Measurements from ENCODE around the gene CT47C1. TPM values are rescaled to one million over a fixed set of nuclear protein-coding genes. Genes with fewer than 3 reads are reported as not detected.

The CT47C1 gene
- total and polyA plus RNA-seq, 2 of the 13 experiments (the other 11 are each of a cell fraction or from before 2014, with no cell fraction given): not detected

- in situ Hi-C loops (cut with HindIII; ENCODE audit: extremely low pct_ligation_motif_present, low pct_unique_long_range_greater_than_20kb) (no loop called here), intact Hi-C loops (cut with micrococcal nuclease; ENCODE audit: unreplicated experiment) (no loop called here)
- no peaks in the 10 kb centered on the region for H4K20me1 ChIP-seq (ENCODE audit: insufficient read depth, low read length)
- no peak overlapping the region for H3K27ac ChIP-seq (ENCODE audit: extremely low read length, insufficient read depth, low read length)
- ChIA-PET POLR2A (no interaction called here), CTCF (ENCODE audit: low intra/inter-chr PET ratio, low total read pairs) (no interaction called here)
- no peak overlapping the region for H2AFZ ChIP-seq (ENCODE audit: low read length)
- no peaks in the 10 kb centered on the region for H3K79me2 ChIP-seq (ENCODE audit: insufficient read depth, low read length)
- no peak overlapping the region for H3K4me3 ChIP-seq (replicated peaks in 1 of 3; ENCODE audit: insufficient read depth in 1 of 3, low read depth in 2 of 3, low read length in 3 of 3)
- peak overlapping the region; percentile 3; the same call in 1 of the 2 replicates for H3K4me2 ChIP-seq (ENCODE audit: low read depth, low read length)
- TF ChIP-seq MAFK (conservative IDR thresholded peaks at IDR 0.05 in 1 of 2, IDR thresholded peaks at IDR 0.05 in 1 of 2; ENCODE audit: low read length in 2 of 2): 0 out of 4 replicates have a peak, but pooled peaks of 1 of the 2 experiments have one; percentile 8
- TF ChIP-seq, protein P1, sequence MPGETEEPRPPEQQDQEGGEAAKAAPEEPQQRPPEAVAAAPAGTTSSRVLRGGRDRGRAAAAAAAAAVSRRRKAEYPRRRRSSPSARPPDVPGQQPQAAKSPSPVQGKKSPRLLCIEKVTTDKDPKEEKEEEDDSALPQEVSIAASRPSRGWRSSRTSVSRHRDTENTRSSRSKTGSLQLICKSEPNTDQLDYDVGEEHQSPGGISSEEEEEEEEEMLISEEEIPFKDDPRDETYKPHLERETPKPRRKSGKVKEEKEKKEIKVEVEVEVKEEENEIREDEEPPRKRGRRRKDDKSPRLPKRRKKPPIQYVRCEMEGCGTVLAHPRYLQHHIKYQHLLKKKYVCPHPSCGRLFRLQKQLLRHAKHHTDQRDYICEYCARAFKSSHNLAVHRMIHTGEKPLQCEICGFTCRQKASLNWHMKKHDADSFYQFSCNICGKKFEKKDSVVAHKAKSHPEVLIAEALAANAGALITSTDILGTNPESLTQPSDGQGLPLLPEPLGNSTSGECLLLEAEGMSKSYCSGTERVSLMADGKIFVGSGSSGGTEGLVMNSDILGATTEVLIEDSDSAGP (CRISPR knock-in tag; IDR thresholded peaks at IDR 0.05; ENCODE audit: borderline replicate concordance): no peak
- ATAC-seq (peak; percentile 70), DNase-seq (ENCODE audit: low spot score) (no peak), FAIRE-seq (no peak)
- H3K4me1 ChIP-seq (ENCODE audit: insufficient read depth, low read length): peaks cover 22% of the 10 kb centered on the region
- BruUV-seq (replicated peaks): no TSS peak
- no peaks in the 10 kb centered on the region for H3K27me3 ChIP-seq (ENCODE audit: control insufficient read depth in 1 of 2, insufficient read depth in 2 of 2, low read length in 2 of 2)
- no peak overlapping the region for H3K9ac ChIP-seq (ENCODE audit: insufficient read depth, low read depth, low read length)
- WGBS (ENCODE audit: low lambda C conversion rate): 39% methylated on average over 3 of the region's 4 CpGs
- H3K36me3 ChIP-seq (replicated peaks in 1 of 2; ENCODE audit: control insufficient read depth in 1 of 2, insufficient read depth in 2 of 2, low read length in 2 of 2): no peaks in the 10 kb centered on the region
- H3K9me3 ChIP-seq (ENCODE audit: low read length): no peaks in the 10 kb centered on the region
Measured at GRCh38 chrX:119036107-119037029, 36.4 kb upstream of the CT47C1 start.

- ATAC-seq: no peak
- no peak overlapping the region for H2AFZ ChIP-seq (ENCODE audit: low read length)
- H3K36me3 ChIP-seq (replicated peaks in 1 of 2; ENCODE audit: control insufficient read depth in 1 of 2, insufficient read depth in 2 of 2, low read length in 2 of 2): no peaks in the 10 kb centered on the region
- no TSS peak for BruUV-seq (replicated peaks)
- 54% methylated on average over 5 of the region's 6 CpGs for WGBS (ENCODE audit: low lambda C conversion rate)
- no peaks in the 10 kb centered on the region for H4K20me1 ChIP-seq (ENCODE audit: insufficient read depth, low read length)
- H3K4me2 ChIP-seq (ENCODE audit: low read depth, low read length): no peak overlapping the region
- CTCF ChIA-PET (ENCODE audit: low intra/inter-chr PET ratio, low total read pairs): no interaction called here
- POLR2A ChIA-PET: no interaction called here
- no peak overlapping the region for H3K4me3 ChIP-seq (replicated peaks in 1 of 3; ENCODE audit: insufficient read depth in 1 of 3, low read depth in 2 of 3, low read length in 3 of 3)
- in situ Hi-C loops (cut with HindIII; ENCODE audit: extremely low pct_ligation_motif_present, low pct_unique_long_range_greater_than_20kb): no loop called here
- intact Hi-C loops (cut with micrococcal nuclease; ENCODE audit: unreplicated experiment): no loop called here
- DNase-seq (ENCODE audit: low spot score): no peak
- peaks cover 30% of the 10 kb centered on the region for H3K4me1 ChIP-seq (ENCODE audit: insufficient read depth, low read length)
- FAIRE-seq: no peak
- H3K27ac ChIP-seq (ENCODE audit: extremely low read length, insufficient read depth, low read length): no peak overlapping the region
- H3K9me3 ChIP-seq (ENCODE audit: low read length): no peaks in the 10 kb centered on the region
- H3K79me2 ChIP-seq (ENCODE audit: insufficient read depth, low read length): no peaks in the 10 kb centered on the region
- H3K9ac ChIP-seq (ENCODE audit: insufficient read depth, low read depth, low read length): no peak overlapping the region
- no peaks in the 10 kb centered on the region for H3K27me3 ChIP-seq (ENCODE audit: control insufficient read depth in 1 of 2, insufficient read depth in 2 of 2, low read length in 2 of 2)
- TF ChIP-seq ZFX (CRISPR knock-in tag; IDR thresholded peaks at IDR 0.05; ENCODE audit: low read depth): no peak
- no peak for TF ChIP-seq KAT8 (CRISPR knock-in tag; IDR thresholded peaks at IDR 0.05)
- no peak for TF ChIP-seq ZNF33B (CRISPR knock-in tag; IDR thresholded peaks at IDR 0.05)
Measured at GRCh38 chrX:119040432-119040831, 32.4 kb upstream of the CT47C1 start.

Data from HepG2 (cell line).